ENCODE results near the gene IZUMO2.
"Not testable (repeated sequence)": the region's sequence is repeated elsewhere in the genome, so short reads cannot be mapped to it uniquely, and the experiment has no call there.

Gene IZUMO2

GRCh38 chr19:50181121-50181520 is 18.0 kb upstream of the IZUMO2 start:
- DNase-seq: no peak

- no peak for DNase-seq
These were observed 15.9 kb upstream of the IZUMO2 start for GRCh38 chr19:50178859-50179537.

DNA sequence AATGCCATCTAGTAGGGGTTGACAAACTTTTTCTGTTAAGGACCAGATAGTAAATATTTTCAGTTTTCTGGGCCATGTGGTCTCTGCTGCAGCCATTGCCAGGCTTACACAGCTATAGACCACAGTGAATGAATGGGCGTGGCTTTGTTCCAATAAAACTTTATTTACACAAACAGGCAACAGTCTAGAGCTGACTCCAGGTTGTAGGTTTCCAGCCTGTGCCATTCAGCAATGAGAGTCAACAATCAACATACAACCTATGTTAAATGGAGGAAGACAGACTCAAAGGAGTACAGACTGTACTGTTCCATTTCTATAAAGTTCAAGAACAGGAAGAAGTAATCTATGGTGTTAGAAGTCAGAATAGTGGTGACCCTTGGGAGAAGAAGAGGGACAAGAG is 15.2 kb upstream of the IZUMO2 start:
- DNase-seq: no peak

- no peak for DNase-seq
These were observed 13.7 kb upstream of the IZUMO2 start for GRCh38 chr19:50176775-50177174.

- DNase-seq: no peak
These were observed 12.8 kb upstream of the IZUMO2 start for GRCh38 chr19:50175924-50176323.

- DNase-seq: no peak
These were observed 11.2 kb upstream of the IZUMO2 start for GRCh38 chr19:50174100-50174793.

DNA sequence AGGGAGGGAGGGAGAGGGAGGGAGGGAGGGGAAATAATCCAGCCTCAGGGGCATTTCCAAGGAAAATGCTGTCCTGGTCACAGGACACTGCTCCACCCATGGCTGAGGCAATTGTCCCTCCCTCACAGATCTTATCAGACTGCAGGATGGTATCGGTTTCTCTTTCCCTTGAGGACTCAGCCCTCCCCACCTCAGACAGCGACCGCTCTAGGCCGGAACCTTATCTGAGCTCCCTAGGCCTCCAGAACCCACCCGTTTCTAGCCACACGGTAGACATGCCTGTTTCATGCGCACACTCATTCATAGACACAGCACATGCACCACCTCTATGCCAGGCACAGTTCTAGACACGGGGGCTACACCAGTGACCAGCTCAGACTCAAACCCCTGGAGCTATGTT is 10.0 kb upstream of the IZUMO2 start:
- DNase-seq: no peak

DNA sequence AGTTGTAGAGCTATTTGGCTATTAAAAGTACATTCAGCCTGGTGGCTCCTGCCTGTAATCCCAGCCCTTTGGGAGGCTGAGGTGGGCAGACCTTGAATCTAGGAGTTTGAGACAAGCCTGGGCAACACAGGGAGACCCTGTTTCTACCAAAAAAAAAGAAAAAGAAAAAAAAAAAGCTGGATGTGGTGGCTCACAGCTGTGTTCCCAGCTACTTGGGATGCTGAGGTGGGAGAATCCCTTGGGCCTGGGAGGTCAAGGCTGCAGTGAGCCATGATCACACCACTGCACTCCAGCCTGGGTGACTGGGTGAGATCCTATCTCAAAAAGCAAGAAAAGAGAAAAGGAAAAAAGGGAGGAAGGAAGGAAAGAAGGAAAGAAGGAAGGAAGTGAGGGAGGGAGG is 9.6 kb upstream of the IZUMO2 start:
- DNase-seq: no peak

GRCh38 chr19:50171752-50172151 is 8.7 kb upstream of the IZUMO2 start:
- no peak for DNase-seq

GRCh38 chr19:50167314-50167721 is 4.2 kb upstream of the IZUMO2 start:
- no peak for DNase-seq

DNA sequence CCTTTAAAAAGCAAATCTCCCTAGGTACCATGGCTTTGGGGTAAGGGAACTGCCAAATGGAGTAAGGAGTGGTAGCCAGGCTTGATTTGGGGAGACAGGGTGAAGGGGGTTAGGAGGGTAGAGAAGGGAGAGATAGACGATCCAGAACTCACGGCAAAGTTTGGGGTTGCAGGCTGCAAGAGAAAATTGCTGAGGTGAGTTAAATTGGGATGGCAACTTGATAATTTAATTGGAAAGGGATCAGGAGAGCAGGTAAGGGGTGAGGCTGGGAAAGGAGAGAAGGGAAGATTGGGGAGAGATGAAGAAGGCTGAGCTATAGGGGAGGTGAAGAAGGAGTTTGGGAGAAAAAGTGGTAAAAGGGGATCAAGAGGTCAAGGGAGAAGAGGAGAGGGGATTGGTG is 4.0 kb downstream of the IZUMO2 start:
- DNase-seq: no peak

- DNase-seq: no peak
These were observed 4.5 kb downstream of the IZUMO2 start for GRCh38 chr19:50158577-50158976.

GRCh38 chr19:50155520-50156109 is 7.5 kb downstream of the IZUMO2 start:
- DNase-seq: no peak

DNA sequence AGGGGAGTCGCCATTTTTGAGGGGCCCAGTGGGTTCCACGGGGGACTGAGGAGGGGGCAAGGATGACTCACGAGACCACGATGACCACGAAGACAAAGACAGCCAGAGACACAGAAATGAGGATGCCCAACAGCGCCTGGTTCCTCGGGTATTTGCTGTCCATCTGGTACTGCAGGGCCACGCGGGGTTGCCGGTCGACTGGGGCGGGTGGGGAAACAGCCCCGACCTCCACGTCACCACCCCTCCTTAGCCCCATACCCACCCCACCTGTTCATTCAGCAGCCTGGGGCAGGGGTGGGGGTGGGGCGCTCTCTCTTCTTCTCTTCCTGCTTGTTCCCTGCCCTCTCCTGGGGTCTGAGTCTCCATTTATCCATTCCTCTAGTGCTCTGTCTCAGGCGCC is 8.6 kb downstream of the IZUMO2 start:
- DNase-seq: no peak

DNA sequence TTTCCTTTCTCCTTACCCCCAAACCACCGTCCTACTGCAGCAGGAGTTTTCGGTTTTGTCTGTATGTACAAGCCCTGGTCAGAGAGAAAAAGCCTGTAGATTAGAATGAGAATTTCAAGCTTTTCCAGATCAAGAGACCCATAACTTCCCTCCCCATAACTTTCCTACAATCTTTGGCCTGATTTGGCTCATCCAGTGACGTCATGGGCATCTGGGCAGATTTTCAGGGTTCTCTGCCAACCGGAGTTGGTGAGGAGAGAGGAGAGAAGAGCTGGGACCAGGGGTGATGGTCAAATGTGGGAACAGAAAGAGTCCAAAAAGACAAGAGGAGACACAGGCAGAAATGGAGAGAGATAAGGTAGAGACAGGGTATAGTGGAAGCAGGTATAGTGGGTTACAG is 10.5 kb downstream of the IZUMO2 start:
- DNase-seq: no peak

DNA sequence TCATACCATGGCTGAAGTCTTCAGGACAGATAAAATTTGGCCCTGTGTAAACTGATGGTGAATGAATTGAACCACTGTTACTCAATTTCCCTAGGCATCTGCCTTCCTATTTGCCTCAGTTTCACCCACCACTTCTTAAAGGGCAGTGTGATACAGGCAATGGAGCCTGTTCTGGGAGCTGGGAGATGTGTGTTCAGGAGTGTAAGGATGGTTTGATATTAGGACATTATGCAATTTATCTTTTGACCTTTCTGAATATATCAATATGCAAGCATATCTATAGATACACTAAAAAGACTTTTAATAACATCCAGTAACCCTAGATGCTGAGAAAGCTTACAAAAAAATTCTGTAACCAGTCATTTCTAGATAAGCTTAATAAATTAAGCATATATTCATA is 14.6 kb downstream of the IZUMO2 start:
- no peak for DNase-seq

GRCh38 chr19:50147462-50148423 is 15.3 kb downstream of the IZUMO2 start:
- DNase-seq: peak; percentile 85

DNA sequence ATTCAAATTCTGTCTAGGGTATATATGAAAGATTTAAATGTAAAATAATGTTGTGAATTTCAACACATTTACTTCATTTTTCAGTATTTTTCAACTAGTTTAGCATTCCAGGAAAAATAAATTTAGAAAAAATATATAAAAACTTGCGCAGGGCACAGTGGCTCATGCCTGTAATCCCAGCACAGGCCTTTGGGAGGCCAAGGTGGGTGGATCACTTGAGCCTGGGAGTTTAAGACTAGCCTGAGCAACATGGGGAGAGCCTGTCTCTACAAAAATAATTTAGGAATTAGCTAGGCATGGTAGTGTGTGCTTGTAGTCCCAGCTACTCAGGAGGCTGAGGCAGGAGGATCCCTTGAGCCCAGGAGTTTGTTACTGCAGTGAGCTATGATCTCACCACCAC is 21.2 kb downstream of the IZUMO2 start:
- not testable (repeated sequence) for DNase-seq

DNA sequence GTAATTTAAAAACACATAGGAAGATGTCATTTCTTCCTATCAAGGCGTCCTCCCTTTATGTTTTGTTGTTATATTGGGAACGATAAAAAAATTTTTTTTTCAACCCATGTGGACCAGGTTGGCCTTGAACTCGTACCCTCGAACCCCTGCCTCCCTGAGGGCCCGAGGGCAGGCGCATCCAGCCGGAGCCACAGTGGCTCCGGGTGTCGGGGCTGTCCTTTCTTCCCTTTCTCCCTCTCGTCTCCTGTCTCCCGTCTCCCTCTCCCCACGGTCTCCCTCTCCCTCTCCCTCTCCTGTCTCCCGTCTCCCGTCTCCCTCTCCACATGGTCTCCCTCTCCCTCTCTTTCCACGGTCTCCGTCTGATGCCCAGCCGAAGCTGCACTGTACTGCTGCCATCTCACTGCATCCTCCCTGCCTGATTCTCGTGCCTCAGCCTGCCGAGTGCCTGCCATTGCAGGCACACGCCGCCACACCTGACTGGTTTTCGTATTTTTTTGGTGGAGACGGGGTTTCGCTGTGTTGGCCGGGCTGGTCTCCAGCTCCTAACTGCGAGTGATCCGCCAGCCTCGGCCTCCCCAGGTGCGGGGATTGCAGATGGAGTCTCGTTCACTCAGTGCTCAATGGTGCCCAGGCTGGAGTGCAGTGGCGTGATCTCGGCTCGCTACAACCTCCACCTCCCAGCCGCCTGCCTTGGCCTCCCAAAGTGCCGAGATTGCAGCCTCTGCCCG is 22.8 kb downstream of the IZUMO2 start:
- not testable (repeated sequence) for DNase-seq

GRCh38 chr19:50136603-50137365 is 26.3 kb downstream of the IZUMO2 start:
- DNase-seq: not testable (repeated sequence)

DNA sequence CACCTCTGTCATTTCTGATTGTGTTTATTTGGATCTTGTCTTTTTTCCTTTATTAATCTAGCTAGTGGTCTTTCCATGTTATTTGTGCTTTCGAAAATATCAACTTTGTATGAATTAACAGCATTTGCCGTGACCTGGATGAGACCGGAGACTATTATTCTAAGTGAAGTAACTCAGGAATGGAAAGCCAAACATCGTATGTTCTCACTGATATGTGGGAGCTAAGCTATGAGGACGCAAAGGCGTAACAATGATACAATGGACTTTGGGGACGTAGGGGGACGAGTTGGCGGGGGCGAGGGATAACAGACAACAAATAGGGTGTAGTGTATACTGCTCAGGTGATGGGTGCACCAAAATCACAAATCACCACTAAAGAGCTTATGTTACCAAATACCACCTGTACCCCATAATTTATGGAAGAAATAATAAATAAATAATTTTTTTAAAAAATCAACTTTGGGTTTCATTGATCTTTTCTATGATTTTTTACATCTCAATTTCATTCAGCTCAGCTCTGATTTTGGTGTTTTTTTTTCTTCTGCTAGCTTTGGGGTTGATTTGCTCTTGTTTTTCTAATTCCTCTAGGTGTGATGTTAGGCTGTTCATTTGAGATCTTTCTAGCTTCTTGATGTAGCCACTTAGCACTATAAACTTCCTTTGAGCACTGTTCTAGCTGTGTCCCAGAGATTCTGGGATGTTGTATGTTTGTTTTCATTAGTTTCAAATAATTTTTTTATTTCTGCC is 27.1 kb downstream of the IZUMO2 start:
- not testable (repeated sequence) for DNase-seq
